Measurements from ENCODE around the gene STRN4.

The STRN4 gene

GRCh38 chr19:46704379-46705076 is 41.7 kb downstream of the STRN4 start:
- peak; percentile 80 for DNase-seq

- DNase-seq = no peak
These were observed 45.5 kb downstream of the STRN4 start for GRCh38 chr19:46700704-46701103.

GRCh38 chr19:46698395-46699321 is 47.6 kb downstream of the STRN4 start:
- DNase-seq = no peak

DNA sequence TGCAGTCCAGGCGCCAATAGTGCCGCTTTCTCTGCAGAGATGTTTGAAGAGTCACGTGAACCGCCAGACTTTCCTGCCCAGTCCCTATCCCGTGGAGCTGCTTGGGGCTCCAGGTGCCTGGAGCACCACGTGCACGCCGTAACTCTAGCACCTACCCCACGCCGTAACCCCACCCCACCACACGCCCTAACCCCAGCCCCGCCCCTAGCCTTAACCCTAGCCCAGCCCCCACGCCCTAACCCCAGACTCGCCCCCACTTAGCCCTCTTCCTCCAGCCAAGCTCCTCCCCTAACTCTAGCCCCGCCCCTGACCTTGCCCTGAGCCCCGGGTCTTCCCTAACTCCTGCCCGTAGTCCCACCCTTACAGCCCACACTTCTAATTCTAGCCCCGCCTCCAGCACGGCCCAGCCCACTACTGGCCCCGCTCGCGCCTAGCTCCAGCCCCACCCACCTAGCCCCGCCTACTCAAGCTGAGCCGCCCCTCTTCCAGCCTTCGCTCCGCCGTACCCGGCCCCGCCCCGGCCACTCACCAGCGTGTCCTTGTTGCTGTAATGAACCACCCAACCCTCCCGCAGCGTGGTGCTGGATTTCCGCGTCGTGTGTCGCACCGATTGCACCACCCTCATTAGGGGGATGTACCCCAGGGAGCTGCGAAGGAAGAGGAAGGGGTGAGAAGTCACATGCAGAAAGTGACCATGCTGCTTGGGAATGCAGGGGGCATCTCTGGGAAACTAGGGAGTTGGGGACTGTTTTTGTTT is 48.9 kb downstream of the STRN4 start:
- DNase-seq = no peak

- no peak for DNase-seq
These were observed 49.4 kb downstream of the STRN4 start for GRCh38 chr19:46696866-46697203.

- no peak for DNase-seq
These were observed 50.2 kb downstream of the STRN4 start for GRCh38 chr19:46696052-46696451.

- DNase-seq = no peak
These were observed 52.5 kb downstream of the STRN4 start for GRCh38 chr19:46693760-46694159.

GRCh38 chr19:46692918-46693722 is 53.1 kb downstream of the STRN4 start:
- no peak for DNase-seq

- no peak for DNase-seq
These were observed 54.3 kb downstream of the STRN4 start for GRCh38 chr19:46691948-46692347.

DNA sequence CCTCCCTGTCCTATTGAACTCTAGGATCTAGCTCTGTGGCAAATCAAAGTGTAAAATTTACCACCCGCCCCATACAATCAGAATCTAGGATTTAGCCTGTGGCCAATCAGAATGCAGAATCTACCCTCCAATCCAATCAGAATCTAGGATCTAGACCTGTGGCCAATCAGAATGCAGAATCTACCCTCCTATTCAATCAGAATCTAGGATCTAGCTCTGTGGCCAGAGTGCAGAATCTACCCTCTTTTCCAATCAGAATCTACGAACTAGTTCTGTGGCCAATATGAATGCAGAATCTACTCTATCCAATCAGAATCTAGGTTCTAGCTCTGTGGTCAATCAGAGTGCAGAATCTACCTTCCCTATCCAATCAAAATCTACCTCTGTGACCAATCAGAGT is 55.1 kb downstream of the STRN4 start:
- DNase-seq = no peak

DNA sequence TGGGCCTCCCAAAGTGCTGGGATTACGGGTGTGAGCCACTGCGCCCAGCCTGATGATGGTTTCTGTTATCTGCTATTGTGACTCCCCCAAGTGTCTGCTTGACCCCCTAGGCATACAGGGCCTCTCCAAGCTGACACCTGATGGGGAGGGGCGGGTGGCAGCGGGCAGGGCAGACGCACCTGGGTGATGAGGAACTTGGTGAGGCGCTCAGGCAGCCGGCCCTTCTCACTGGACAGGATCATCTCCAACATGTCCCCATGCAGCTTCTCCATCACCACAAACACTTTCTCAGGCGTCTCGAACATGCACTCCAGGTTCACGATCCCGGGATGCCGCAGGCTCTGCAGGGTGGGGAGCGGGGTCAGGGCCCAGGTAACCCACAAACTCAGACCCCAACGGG is 56.9 kb downstream of the STRN4 start:
- no peak for DNase-seq

- DNase-seq = no peak
These were observed 58.7 kb downstream of the STRN4 start for GRCh38 chr19:46687438-46688145.

- no peak for DNase-seq
These were observed 61.1 kb downstream of the STRN4 start for GRCh38 chr19:46685189-46685588.

- DNase-seq = peak; percentile 27
These were observed 68.0 kb downstream of the STRN4 start for GRCh38 chr19:46678110-46678732.

DNA sequence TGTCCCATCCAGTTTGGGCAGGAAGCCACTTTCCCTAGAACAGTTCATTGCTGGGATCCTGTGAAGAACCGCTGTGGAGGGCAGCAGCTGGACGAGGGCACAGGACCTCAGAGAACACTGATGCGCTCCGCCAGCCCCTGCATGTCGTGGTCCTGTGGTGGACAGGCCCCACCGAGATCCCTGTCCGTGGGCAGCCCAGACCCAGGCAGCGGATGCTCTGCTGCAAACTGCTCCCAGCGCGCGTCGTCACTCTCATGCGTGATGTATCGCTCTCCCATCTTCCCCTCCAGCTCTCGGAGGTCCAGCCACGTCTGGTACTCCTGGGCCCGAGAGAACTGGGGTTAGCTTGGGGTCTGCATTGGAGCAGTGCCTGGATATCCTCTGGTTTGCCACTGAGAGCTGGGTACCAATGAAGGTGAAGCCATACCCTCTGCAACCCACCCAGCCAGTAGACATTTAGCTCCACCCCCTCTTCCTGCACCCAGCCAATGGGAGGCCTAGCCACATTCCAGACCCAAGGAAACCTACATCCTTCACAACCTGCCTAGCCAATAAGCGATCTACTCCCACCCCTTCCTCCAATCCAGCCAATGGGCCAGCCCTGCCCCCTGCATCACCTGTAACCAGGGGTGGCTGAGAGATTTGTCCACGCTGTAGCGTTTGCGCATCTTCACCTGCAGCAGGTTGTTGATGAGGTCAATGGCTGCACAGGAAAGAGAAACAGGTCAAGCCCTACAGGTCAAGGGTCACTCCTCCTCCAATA is 71.7 kb downstream of the STRN4 start:
- DNase-seq = no peak

DNA sequence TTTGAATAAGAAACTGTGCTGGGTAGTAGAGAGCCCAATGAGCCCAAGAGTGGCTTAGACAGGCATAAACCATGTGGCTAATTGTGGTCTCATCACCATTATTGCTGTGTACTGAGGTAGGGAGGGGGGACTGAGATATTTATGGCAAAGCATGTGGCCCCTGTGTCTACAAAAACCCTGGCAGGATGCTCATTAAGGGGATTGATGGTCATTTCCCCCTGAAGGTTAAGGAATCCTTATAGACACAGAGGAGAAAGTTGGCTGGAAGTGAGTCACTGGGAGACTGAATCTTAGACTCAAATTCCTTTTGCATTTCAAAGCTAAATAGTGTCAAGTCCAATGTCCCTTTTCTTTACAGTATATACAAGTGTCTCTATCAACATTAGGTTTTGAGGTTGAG is 75.4 kb downstream of the STRN4 start:
- DNase-seq = no peak
